DMS114 treated with DMSO at 0.1 percent for 48 hours (cell line): ENCODE data around the gene ACOT11.

Source experiments
- DNase-seq: peaks from one replicate; lab custom pipeline; 2025; ENCODE audit not compliant: unreplicated experiment; lab: John Stamatoyannopoulos, UW

The ACOT11 gene

GRCh38 chr1:54640863-54641836 is 93.1 kb downstream of the ACOT11 start, which contains the start of gene MROH7:
TSS of gene MROH7 (plus strand) at chr1:54641786. CDS start at chr1:54652927, 11,141 bp downstream.
- DNase-seq, result no peak

GRCh38 chr1:54643736-54644135 is 95.7 kb downstream of the ACOT11 start:
- no peak for DNase-seq

- DNase-seq, result no peak
These were observed 98.0 kb downstream of the ACOT11 start for GRCh38 chr1:54645806-54646676.

- no peak for DNase-seq
These were observed 101.3 kb downstream of the ACOT11 start for GRCh38 chr1:54649130-54649898.

DNA sequence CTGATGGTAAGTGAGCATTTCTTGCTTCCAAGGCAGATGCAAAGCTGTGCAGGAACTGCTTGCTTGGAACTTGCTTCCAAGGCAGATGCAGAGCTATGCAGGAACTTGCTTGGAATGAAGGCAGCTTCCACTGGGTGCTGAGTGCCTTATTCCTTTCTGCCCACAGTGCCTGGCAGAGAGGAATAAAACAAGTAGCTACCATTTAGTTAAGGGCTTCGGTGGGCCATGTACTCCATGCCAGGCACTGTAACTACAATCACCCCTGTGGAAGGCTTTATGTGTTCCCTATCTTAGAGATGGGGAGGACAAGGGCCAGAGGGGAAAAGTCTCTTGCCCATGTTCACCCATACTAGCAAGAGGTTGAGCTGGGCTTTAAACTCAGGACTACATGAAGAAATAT is 101.9 kb downstream of the ACOT11 start:
- DNase-seq, result no peak

DNA sequence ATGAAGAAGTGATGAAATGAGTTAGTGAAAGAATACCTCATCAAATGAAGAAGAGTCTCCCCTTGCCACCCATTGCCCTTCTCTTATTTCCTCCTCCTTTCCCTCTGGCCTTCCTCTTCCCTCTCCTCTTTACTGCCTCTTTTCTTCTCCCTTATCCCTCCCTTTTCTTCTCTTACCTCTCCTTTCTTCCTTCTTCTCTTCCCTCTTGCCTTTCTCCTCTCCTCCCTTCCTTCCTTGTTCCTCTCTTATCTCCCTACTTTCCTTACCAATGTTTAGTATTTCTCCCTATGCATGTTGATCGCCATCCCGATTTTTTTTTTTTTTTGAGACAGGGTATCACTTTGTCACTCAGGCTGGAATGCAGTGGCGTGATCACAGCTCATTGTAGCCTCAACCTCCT is 102.4 kb downstream of the ACOT11 start:
- DNase-seq, result no peak

- no peak for DNase-seq
These were observed 103.6 kb downstream of the ACOT11 start for GRCh38 chr1:54651608-54652007.

GRCh38 chr1:54652168-54652567 is 104.1 kb downstream of the ACOT11 start:
- no peak for DNase-seq

DNA sequence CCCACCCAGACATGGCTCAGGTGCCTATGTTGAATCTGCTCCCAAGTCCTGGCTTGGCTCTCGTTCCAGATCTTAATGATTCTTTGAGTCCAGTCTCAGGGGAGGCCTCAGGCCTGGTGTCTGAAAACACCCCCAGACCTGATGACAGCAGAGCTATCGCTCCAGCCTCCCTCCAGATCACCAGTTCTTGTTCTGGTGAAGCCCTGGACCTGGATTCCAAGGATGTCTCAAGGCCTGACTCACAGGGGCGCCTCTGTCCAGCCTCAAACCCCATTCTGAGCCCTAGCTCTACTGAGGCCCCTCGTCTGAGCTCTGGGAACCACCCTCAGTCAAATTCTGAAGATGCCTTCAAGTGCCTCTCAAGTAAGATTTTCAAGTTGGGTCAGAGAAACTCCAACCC is 105.0 kb downstream of the ACOT11 start:
- no peak for DNase-seq

DNA sequence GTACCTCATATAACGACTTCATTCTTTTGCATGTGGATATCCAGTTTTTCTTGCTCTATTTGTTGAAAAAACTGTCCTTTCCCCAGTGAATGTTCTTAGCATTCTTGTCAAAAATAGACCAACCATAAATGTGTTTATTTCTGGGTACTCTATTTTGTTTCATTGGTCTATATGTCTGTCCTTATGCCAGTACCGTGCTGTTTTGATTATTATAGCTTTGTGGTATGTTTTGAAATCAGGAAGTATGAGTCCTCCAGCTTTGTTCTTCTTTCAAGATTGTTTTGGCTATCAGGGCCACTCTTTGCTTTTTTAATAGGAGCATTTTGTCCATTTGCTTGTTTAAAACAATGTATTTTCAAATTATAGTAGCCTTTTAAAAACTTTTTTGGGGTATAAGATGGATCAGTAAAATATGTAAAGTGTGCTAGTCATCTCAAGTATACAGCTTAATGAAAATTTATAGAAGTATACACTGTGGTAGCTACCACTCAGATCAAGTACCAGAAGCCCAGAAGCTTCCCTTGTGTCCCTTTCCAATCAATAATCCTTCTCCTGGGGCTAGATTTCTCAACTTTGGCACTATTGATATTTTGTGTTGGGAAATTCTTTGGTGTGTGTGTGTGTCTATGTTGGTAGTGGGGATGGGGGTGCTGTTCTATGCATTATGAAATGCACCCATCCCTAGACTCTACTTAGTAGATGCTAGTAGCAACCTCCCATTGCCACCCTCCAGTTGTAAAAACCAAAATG is 110.3 kb downstream of the ACOT11 start:
- DNase-seq, result no peak
